GM12874 (cell line): ENCODE measurements around the gene PITHD1.

Source experiments
- CTCF ChIP-seq: IDR thresholded peaks from 2 replicates; pipeline ENCODE4 v1.5.1; 2011; ENCODE audit warnings: low read depth, mild to moderate bottlenecking, control low read depth, low read length, moderate library complexity; ENCODE audit not compliant: insufficient read depth

Gene PITHD1

GRCh38 chr1:23777979-23778814 lies at the start of gene PITHD1:
TSS of gene PITHD1 (plus strand) at chr1:23778418. CDS start at chr1:23778516, 98 bp downstream.
- TF ChIP-seq CTCF: no peak

- no peak for TF ChIP-seq CTCF
Measured at GRCh38 chr1:23732363-23733224, 45.6 kb upstream of the PITHD1 start.

- no peak for TF ChIP-seq CTCF
Measured at GRCh38 chr1:23736437-23737134, 41.6 kb upstream of the PITHD1 start.

GRCh38 chr1:23741609-23742008 lies 36.6 kb upstream of the PITHD1 start:
- TF ChIP-seq CTCF: no peak

GRCh38 chr1:23742670-23743286 lies 35.4 kb upstream of the PITHD1 start:
- no peak for TF ChIP-seq CTCF

GRCh38 chr1:23743287-23744152 lies 34.7 kb upstream of the PITHD1 start, which contains the start of gene ELOA:
TSS of gene ELOA (plus strand) at chr1:23743471. CDS start at chr1:23743504, 33 bp downstream.
- no peak for TF ChIP-seq CTCF
